ENCODE results near the gene SMIM22. TPM values are rescaled to one million over a fixed set of nuclear protein-coding genes. Genes with fewer than 3 reads are reported as not detected.
A peak's percentile ranks its signal among the peaks of the same experiment; 100 is the strongest.

The SMIM22 gene
- total RNA-seq, 6 experiments from 2014 or later, result not detected

DNA sequence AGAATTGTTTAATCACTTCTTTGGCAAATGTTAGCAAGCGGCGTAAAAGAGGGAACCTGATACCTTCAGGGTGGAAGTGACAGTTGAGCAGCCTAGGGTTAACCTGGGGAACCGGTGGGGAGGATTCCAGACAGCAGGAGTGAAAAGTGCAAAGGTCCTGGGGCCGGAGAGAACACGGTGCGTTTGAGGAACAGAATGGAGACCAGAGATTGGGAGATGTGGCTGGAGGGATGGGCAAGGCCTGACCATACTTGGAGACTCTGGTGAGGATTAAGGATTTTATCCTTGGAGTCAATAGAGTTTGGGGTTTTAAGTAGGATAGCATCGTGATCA, 25.9 kb upstream of the SMIM22 start:
- TF ChIP-seq, protein P1, sequence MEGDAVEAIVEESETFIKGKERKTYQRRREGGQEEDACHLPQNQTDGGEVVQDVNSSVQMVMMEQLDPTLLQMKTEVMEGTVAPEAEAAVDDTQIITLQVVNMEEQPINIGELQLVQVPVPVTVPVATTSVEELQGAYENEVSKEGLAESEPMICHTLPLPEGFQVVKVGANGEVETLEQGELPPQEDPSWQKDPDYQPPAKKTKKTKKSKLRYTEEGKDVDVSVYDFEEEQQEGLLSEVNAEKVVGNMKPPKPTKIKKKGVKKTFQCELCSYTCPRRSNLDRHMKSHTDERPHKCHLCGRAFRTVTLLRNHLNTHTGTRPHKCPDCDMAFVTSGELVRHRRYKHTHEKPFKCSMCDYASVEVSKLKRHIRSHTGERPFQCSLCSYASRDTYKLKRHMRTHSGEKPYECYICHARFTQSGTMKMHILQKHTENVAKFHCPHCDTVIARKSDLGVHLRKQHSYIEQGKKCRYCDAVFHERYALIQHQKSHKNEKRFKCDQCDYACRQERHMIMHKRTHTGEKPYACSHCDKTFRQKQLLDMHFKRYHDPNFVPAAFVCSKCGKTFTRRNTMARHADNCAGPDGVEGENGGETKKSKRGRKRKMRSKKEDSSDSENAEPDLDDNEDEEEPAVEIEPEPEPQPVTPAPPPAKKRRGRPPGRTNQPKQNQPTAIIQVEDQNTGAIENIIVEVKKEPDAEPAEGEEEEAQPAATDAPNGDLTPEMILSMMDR (IDR thresholded peaks at IDR 0.05), result no peak
- no peak overlapping the region for H3K27ac Mint-ChIP-seq
- DNase-seq, result no peak
- H3K9me3 Mint-ChIP-seq, result no peaks in the 10 kb centered on the region
- no peaks in the 10 kb centered on the region; the same call in 1 of the 2 replicates for H3K27me3 Mint-ChIP-seq (ENCODE audit: insufficient read depth)
- H3K36me3 Mint-ChIP-seq (ENCODE audit: low read depth), result no peaks in the 10 kb centered on the region
- peaks cover 31% of the 10 kb centered on the region for H3K4me1 Mint-ChIP-seq (ENCODE audit: low read depth)
- H3K4me3 Mint-ChIP-seq, result peak overlapping the region; percentile 88

DNA sequence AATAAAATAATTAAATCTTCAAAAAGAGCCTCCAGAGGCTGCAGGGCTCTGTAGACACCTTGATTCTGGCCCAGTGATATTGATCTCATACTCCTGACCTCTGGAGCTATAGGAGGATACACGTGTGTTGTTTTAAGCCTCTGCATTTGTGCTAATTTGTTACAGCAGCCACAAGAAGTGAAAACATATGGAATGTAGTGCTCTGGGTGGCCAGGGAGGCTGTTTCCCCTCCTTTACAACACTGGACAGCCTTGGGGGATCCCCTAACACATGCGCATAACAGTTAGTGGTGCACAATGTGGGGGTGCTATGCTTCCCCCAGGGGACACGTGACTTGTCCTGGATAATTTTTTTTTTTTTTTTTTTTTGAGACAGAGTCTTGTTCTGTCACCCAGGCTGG, 23.5 kb upstream of the SMIM22 start:
- no peak overlapping the region for H3K4me3 Mint-ChIP-seq
- TF ChIP-seq, protein P1 (IDR thresholded peaks at IDR 0.05), result no peak
- H3K9me3 Mint-ChIP-seq, result no peaks in the 10 kb centered on the region
- no peak overlapping the region for H3K27ac Mint-ChIP-seq
- no peaks in the 10 kb centered on the region for H3K36me3 Mint-ChIP-seq (ENCODE audit: low read depth)
- no peaks in the 10 kb centered on the region; the same call in 1 of the 2 replicates for H3K27me3 Mint-ChIP-seq (ENCODE audit: insufficient read depth)
- H3K4me1 Mint-ChIP-seq (ENCODE audit: low read depth), result peaks cover 22% of the 10 kb centered on the region
- no peak for DNase-seq

DNA sequence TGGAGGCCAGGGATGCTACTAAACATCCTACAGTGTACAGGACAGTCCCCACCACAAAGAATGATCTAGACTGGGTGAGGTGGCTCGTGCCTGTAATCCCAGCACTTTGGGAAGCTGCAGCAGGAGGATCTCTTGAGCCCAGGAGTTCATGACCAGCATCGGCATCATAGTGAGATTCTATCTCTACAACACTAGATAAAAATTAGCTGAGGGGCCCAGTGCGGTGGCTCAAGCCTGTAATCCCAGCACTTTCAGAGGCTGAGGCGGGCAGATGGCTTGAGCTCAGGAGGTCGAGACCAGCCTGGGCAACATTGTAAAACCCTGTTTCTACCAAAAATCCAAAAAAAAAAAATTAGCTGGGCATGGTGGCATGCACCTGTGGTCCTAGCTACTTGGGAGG, 22.8 kb upstream of the SMIM22 start:
- Mint-ChIP-seq H3K9me3 (no peaks in the 10 kb centered on the region), H3K27ac (no peak overlapping the region)
- TF ChIP-seq, protein P1 (IDR thresholded peaks at IDR 0.05), result no peak

DNA sequence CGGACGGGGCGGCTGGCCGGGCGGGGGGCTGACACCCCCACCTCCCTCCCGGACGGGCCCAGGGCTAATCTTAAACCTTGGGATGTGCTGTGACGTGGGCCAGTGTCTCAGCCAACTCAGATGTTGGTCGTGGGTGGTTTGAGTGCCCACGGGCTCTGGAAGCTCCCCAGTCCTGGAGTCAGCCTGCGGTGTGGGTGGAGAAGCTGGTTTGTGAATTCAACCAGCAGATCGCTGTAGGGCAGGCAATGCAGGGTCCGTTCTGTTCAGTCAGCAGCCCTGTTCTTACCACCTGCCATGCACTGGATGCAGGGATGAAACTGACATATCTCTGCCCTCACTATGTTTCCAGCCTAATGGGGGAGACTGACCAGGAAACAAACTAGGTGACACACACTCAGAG, 20.2 kb upstream of the SMIM22 start:
- Mint-ChIP-seq H3K4me3 (no peak overlapping the region), H3K27me3 (ENCODE audit: insufficient read depth) (no peaks in the 10 kb centered on the region; the same call in none of the 2 replicates), H3K4me1 (ENCODE audit: low read depth) (peaks cover 6% of the 10 kb centered on the region), H3K36me3 (ENCODE audit: low read depth) (no peaks in the 10 kb centered on the region), H3K9me3 (no peaks in the 10 kb centered on the region), H3K27ac (no peak overlapping the region)
- TF ChIP-seq, protein P1 (IDR thresholded peaks at IDR 0.05), result no peak
- DNase-seq, result no peak

More for the DNA sequence above, 22.8 kb upstream of the SMIM22 start:
- Mint-ChIP-seq H3K36me3 (ENCODE audit: low read depth) (no peaks in the 10 kb centered on the region), H3K4me1 (ENCODE audit: low read depth) (peaks cover 22% of the 10 kb centered on the region), H3K4me3 (no peak overlapping the region), H3K27me3 (ENCODE audit: insufficient read depth) (no peaks in the 10 kb centered on the region; the same call in 1 of the 2 replicates)
- no peak for DNase-seq

DNA sequence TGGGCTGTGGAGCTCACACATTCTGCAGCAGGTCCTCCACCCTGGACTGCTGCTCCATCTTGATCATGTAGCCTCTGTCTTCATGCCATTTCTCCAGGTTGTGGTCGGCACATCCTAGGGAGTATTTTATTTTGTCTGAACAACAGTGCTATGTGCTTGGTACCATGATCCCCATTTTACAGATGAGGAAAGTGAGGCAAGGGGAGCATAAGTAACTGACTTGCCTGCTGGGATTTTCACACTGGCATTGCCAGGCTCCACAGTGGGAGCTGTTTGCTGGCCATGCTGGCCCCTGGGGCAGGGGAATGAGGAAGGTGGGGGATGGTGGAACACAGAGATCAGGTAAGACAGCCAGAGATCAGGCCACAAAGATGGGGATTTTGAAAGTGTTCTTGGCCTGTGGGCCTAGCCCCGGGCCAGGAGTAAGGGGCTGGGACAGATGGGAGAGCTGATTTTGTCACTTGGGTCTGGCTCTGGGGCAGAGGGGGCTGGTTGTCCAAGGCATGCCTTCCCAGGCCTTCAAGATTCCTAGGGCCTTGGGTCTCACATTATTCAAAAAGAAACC, 18.9 kb upstream of the SMIM22 start:
- H3K27ac Mint-ChIP-seq, result no peak overlapping the region
- DNase-seq, result no peak
- H3K36me3 Mint-ChIP-seq (ENCODE audit: low read depth), result no peaks in the 10 kb centered on the region
- no peak overlapping the region for H3K4me3 Mint-ChIP-seq
- no peaks in the 10 kb centered on the region; the same call in none of the 2 replicates for H3K27me3 Mint-ChIP-seq (ENCODE audit: insufficient read depth)
- peaks cover 12% of the 10 kb centered on the region for H3K4me1 Mint-ChIP-seq (ENCODE audit: low read depth)
- H3K9me3 Mint-ChIP-seq, result no peaks in the 10 kb centered on the region
- TF ChIP-seq, protein P1 (IDR thresholded peaks at IDR 0.05), result no peak

Measured in HFFc6 (cell line).